ENCODE results near the gene POMT1.

GRCh38 chr9:131523086-131523388 lies 20.3 kb downstream of the POMT1 start:
- no peak for TF ChIP-seq CTCF (IDR thresholded peaks at IDR 0.05)
- no peak for TF ChIP-seq POLR2A (IDR thresholded peaks at IDR 0.05)

Data from body of pancreas (tissue), 4 donors.